Vagina (tissue), 2 donors: ENCODE data around the gene PAX8. TPM values are rescaled to one million over a fixed set of nuclear protein-coding genes. Genes with fewer than 3 reads are reported as not detected.

ENCODE experiments used
- DNase-seq, 2 donors: peaks; one replicate each; pipeline ENCODE4 v3.0.0-alpha.2; 2017; ENCODE audit errors: extremely low spot score in 2 of 2
- H3K27ac ChIP-seq: fragments of 200-600 bp; sonication (generic); one replicate; pipeline ENCODE4 v1.5.1; 2019
- H3K27me3 ChIP-seq: fragments of 200-600 bp; sonication (generic); one replicate; pipeline ENCODE4 v1.5.1; 2019
- H3K36me3 ChIP-seq, 2 donors: fragments of 200-600 bp; sonication (generic); one replicate each; pipeline ENCODE4 v1.5.1; 2017 to 2019
- H3K4me1 ChIP-seq: fragments of 200-600 bp; sonication (generic); one replicate; pipeline ENCODE4 v1.5.1; 2019
- H3K4me3 ChIP-seq, 2 donors: fragments of 200-600 bp; sonication (generic); 1 replicate in 1 of 2; 2 replicates in 1 of 2; pipeline ENCODE4 v1.5.1; 2016 to 2019
- H3K9me3 ChIP-seq: fragments of 200-600 bp; sonication (generic); one replicate; pipeline ENCODE4 v1.5.1; 2019
- POLR2A ChIP-seq, 2 donors: fragments of 450-650 bp; IDR thresholded peaks; one replicate each; pipeline ENCODE4 v1.6.1; 2017; ENCODE audit warnings: antibody characterized with exemption in 2 of 2, mild to moderate bottlenecking in 2 of 2, moderate library complexity in 2 of 2
- POLR2AphosphoS5 ChIP-seq, 2 donors: sonication (generic); formaldehyde crosslinking; IDR thresholded peaks; one replicate each; pipeline ENCODE4 v1.9.0; 2017; ENCODE audit warnings: antibody characterized with exemption in 2 of 2, mild to moderate bottlenecking in 2 of 2, low read depth in 1 of 2; ENCODE audit not compliant: insufficient read depth in 1 of 2
- intact Hi-C: fragments of 100-400 bp; cut with DNase I; formaldehyde crosslinking; loops from one replicate; pipeline ENCODE4 v1.15.1; 2023
- total RNA-seq: library from RNA; depleted of rRNA; stranded (reverse); fragments of >200 nt; gene quantifications from one replicate; pipeline ENCODE4 v1.2.3, GENCODE V29; 2016
- TF ChIP-seq, protein P1 (sequence below), 3 experiments: fragments of 450-650 bp in 2 of 3; fragments of 200-600 bp in 1 of 3; sonication (generic) in 1 of 3; IDR thresholded peaks; one replicate each; pipeline ENCODE4 v1.5.1; 2017 to 2019; ENCODE audit warnings: antibody characterized with exemption in 3 of 3, mild to moderate bottlenecking in 2 of 3, moderate library complexity in 2 of 3

PAX8 gene
- total RNA-seq, 1 donor from 2014 or later = 1.7 TPM

DNA sequence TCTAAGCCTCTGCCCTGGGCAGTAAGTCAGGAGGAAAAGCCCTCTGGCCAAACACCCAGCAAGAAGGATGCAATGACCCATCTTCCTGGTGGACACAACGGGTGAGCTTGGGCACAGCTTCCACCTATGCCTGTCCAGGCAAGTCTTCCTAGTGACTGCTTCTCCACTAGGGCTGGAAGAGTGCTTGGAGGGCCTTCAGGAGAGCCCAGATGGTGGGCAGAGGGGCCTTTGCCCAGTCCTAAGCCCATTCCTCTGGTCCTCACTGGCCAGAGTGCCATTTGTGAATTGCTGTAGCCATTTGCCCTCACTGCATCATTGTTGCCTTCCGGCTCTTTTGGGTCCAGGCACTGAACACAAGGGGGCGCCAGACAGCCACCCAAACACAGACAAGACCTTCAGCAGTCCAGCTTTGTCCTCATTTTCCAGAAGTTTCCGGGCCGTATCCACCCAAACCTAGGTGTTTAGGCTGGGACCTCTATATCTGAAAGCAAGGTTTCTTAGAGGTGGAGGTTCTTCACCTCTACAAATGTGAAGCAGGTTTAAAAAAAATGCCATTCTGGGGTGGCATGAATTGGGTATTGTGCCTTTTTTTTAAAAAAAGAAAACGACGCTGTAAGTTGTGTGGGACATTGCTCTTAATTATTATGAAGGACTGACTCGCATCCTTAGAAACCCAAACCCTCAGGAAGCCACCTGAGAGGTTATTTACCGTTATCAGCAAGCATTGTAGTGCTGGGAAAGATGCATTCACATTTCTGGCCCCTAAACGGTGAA lies 29.5 kb downstream of the PAX8 start:
- peaks cover 14% of the 10 kb centered on the region for H3K4me1 ChIP-seq
- intact Hi-C loops = no loop called here
- H3K27ac ChIP-seq = peak overlapping the region; percentile 21
- no peak for DNase-seq
- H3K4me3 ChIP-seq = no peak overlapping the region
- TF ChIP-seq, protein P1, sequence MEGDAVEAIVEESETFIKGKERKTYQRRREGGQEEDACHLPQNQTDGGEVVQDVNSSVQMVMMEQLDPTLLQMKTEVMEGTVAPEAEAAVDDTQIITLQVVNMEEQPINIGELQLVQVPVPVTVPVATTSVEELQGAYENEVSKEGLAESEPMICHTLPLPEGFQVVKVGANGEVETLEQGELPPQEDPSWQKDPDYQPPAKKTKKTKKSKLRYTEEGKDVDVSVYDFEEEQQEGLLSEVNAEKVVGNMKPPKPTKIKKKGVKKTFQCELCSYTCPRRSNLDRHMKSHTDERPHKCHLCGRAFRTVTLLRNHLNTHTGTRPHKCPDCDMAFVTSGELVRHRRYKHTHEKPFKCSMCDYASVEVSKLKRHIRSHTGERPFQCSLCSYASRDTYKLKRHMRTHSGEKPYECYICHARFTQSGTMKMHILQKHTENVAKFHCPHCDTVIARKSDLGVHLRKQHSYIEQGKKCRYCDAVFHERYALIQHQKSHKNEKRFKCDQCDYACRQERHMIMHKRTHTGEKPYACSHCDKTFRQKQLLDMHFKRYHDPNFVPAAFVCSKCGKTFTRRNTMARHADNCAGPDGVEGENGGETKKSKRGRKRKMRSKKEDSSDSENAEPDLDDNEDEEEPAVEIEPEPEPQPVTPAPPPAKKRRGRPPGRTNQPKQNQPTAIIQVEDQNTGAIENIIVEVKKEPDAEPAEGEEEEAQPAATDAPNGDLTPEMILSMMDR (IDR thresholded peaks at IDR 0.05) = peak; percentile 77 to 96 (median 91)
- TF ChIP-seq POLR2A (IDR thresholded peaks at IDR 0.05) (no peak), POLR2AphosphoS5 (IDR thresholded peaks at IDR 0.05; ENCODE audit: insufficient read depth in 1 of 2, low read depth in 1 of 2) (peak in 1 of 2 donors; percentile 38)
- H3K36me3 ChIP-seq = no peaks in the 10 kb centered on the region
- no peaks in the 10 kb centered on the region for H3K9me3 ChIP-seq
- no peaks in the 10 kb centered on the region for H3K27me3 ChIP-seq

DNA sequence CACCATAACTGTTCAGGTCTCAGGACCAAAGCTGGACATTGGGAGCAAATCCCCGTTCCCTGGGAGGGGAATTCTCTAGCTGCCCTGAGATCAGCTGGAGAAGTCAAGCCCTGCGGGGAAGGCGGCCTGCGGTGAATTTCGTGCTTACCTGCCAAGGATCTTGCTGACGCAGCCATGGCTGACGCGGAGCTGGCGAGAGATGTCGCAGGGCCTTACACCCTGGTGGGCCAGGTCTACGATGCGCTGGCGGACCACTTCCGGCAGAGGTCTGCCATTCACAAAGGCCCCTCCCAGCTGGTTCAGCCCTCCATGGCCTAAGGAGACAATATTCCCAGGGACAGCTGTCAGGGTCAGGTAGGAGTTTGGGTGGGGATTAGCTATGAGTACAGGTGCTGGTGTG lies 32.1 kb downstream of the PAX8 start:
- TF ChIP-seq, protein P1 (IDR thresholded peaks at IDR 0.05) = no peak
- no peak for TF ChIP-seq POLR2A (IDR thresholded peaks at IDR 0.05)
- no peak for TF ChIP-seq POLR2AphosphoS5 (IDR thresholded peaks at IDR 0.05; ENCODE audit: insufficient read depth in 1 of 2, low read depth in 1 of 2)
- intact Hi-C loops = no loop called here

DNA sequence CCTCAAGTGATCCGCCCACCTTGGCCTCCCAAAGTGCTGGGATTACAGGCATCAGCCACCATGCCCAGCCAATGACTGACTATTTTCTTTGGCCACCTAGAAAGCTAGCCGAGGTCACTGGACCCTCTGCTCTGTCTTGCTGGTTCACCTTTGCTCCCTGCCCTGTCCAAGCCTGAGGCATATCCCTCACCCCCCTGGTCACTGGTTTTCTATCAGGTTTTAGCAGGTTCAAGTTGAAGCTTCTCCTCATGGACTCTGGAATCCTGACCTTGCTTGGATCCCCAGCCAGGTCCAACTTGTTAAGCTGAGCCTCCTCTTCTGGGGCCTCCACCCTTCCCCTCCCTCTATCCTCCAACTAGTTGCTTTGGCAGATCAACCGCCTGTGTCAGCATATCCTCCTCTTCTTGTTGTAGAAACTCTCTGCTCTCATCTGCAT lies 33.4 kb downstream of the PAX8 start:
- Histone ChIP-seq H3K36me3 (no peaks in the 10 kb centered on the region), H3K4me3 (no peak overlapping the region), H3K27me3 (no peaks in the 10 kb centered on the region), H3K4me1 (peaks cover 35% of the 10 kb centered on the region), H3K27ac (peak overlapping the region; percentile 10), H3K9me3 (no peaks in the 10 kb centered on the region)
- no peak for DNase-seq
- TF ChIP-seq POLR2A (IDR thresholded peaks at IDR 0.05) (no peak), POLR2AphosphoS5 (IDR thresholded peaks at IDR 0.05; ENCODE audit: insufficient read depth in 1 of 2, low read depth in 1 of 2) (no peak)
- TF ChIP-seq, protein P1 (IDR thresholded peaks at IDR 0.05) = no peak
- intact Hi-C loops = no loop called here

More for the DNA sequence above, 32.1 kb downstream of the PAX8 start:
- Histone ChIP-seq H3K27me3 (no peaks in the 10 kb centered on the region), H3K9me3 (no peaks in the 10 kb centered on the region), H3K4me3 (no peak overlapping the region), H3K27ac (no peak overlapping the region), H3K36me3 (no peaks in the 10 kb centered on the region), H3K4me1 (peaks cover 22% of the 10 kb centered on the region)
- no peak for DNase-seq

DNA sequence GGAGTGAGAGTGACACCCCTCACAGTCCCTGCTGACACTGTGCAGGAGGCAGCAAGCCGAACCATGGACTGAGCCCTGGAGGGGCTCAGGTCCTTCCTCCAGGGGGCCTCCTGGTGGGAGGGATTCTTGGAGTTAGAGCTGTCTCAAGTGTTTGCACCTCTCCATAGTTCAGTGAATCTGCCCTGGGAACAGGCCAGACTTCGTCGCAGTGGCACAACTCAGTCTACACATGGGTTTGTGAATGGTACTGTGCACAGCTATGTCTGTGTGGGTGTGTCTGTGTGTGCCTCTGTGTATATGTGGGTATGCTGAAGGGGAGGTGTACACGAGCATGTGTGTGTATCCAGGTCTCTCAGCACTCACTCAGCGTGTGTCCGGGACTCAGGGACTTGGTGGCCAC lies 36.4 kb downstream of the PAX8 start:
- TF ChIP-seq POLR2AphosphoS5 (IDR thresholded peaks at IDR 0.05; ENCODE audit: insufficient read depth in 1 of 2, low read depth in 1 of 2) = no peak
- TF ChIP-seq POLR2A (IDR thresholded peaks at IDR 0.05) = no peak
- TF ChIP-seq, protein P1 (IDR thresholded peaks at IDR 0.05) = no peak
- DNase-seq = no peak
- Histone ChIP-seq H3K27ac (peak overlapping the region; percentile 82), H3K4me1 (peaks cover 50% of the 10 kb centered on the region), H3K27me3 (no peaks in the 10 kb centered on the region), H3K9me3 (no peaks in the 10 kb centered on the region), H3K4me3 (no peak overlapping the region), H3K36me3 (no peaks in the 10 kb centered on the region)
- intact Hi-C loops = no loop called here
